HG03103 (cell line): ENCODE data around the gene MGA.

Source experiments
- ATAC-seq: cut with Tn5 transposase; IDR thresholded peaks from one replicate; pipeline ENCODE4 v1.9.1; 2021; ENCODE audit warnings: low read depth; ENCODE audit not compliant: unreplicated experiment

MGA gene

GRCh38 chr15:41804361-41804760 lies 144.2 kb downstream of the MGA start:
- no peak for ATAC-seq

DNA sequence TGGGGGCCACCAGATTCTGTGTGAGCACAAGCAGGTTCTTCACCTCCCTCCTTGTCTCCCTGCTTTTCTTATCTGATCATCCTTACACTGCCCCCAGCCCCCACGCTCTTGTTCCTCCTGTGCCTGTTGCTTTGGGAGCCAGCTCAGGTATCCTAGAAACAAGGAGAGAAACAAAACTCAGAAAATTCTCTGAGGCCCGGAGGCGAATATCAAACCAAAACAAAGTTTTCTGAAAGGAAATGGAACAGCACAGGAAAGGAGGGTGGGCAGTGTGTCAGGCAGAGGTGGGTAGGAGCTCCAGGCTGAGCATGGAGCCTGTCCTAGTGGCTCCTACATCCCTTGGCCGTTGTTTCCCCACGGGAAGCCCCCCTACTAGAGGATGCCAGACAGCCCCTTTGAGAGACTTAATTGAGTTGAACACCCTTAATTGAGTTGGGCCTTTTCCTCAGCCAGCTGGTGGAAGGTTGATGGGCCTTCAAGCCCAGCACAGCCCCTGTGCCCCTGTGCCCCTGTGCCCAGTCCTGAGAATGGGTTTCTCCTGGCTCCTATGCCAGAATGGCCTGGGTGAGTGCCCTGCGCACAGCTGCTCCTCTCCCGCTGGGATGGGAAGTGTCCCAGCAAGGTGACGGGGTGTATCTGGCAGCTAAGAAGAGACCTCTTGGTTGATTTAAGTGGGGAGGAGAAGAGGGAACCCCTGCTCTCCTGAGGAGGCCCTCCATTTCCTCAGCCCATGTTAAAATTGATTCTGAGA lies 144.9 kb downstream of the MGA start:
- no peak for ATAC-seq

DNA sequence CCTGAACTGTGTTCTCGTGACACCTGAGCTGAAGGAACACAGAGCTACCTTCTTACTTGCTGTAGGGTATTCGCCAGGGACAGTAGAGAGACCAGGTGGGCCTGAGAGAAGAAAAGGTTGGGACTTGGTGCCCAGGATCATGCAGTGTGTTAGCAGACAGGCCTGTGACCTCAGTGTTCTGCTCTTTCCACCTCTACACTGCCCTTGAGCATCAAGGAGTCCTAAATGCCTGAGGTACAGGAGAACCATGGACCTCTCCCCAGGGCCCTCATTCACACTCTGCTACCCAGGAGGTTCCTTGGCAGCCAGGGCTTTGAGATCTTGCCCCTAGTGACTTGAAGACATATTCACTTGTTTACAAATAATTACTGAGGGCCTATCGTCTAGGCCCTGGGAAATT lies 145.5 kb downstream of the MGA start:
- no peak for ATAC-seq

- no peak for ATAC-seq
Observed at GRCh38 chr15:41806291-41807181, 146.3 kb downstream of the MGA start.

DNA sequence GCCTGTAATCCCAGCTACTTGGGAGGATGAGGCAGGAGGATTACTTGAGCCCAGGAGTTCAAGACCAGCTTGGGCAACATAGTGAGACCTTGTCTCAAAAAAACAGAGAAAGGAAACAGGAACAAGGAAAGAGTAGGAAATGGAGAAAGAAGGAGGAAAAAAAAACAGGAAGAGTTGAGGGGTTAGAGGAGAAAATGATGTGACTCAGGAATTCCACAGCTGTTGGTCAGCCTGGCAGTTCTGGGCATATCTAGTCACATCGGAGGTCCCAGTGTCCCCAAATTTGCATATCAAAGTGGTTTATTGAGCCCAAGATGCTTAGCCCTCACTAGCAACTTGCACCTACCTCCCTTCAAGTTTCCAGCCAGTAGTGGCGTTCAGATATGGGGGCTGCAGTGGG lies 148.9 kb downstream of the MGA start:
- ATAC-seq, result no peak

DNA sequence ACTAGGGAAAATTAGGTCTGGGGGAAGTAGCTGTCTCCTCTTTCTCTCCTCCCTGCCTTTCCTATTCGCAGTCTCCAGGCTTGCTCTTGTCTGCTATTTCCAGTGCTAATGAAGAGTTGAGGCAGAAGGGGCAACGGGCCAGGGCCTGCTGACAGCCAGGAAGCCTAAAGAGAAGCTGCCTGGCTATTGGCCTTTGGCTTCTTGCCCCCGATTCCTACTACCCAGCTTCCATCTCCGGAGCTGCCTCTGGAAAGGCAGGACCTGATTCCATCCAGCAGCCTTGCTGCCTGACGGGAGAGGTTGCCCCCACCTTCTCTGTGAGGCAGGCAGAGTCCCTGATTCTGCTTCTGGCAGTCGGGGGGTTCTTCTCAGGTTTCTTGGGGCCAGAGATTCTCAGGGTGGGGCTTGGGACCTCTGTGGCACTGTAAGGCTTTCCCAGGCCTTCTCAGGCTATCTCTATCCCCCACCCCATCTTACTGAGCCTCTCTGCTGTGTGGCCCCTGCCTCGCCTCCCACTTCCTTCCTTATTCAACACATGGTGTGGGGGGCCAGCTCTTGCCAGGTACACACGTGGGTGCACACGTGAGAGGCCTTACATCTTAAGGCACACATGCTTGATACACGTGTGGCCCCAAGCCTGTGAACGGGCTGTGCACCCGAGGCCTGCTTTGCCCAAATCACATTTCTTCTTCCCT lies 149.5 kb downstream of the MGA start:
- no peak for ATAC-seq

GRCh38 chr15:41810651-41811431 lies 150.6 kb downstream of the MGA start:
- no peak for ATAC-seq

GRCh38 chr15:41811432-41812195 lies 151.4 kb downstream of the MGA start:
- no peak for ATAC-seq

GRCh38 chr15:41812820-41813375 lies 152.7 kb downstream of the MGA start:
- no peak for ATAC-seq

GRCh38 chr15:41813426-41813825 lies 153.2 kb downstream of the MGA start:
- no peak for ATAC-seq

GRCh38 chr15:41814534-41814933 lies 154.3 kb downstream of the MGA start:
- no peak for ATAC-seq

DNA sequence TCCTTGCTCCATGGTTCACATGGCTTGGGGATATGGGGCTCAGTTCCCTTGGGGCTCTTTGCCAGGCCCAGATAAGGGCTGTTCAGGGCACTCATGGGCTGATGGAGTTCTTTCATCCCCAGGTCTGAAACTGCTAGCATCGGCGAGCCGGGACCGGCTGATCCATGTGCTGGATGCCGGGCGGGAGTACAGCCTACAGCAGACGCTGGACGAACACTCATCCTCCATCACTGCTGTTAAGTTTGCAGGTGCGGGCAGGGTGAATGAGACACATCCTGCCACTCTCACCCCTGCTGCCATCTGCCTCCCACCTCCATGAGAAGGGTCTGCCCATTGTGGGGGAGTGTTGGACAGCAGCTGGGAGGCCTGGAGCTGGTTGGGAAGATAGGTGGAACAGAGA lies 156.6 kb downstream of the MGA start:
- ATAC-seq, result no peak

DNA sequence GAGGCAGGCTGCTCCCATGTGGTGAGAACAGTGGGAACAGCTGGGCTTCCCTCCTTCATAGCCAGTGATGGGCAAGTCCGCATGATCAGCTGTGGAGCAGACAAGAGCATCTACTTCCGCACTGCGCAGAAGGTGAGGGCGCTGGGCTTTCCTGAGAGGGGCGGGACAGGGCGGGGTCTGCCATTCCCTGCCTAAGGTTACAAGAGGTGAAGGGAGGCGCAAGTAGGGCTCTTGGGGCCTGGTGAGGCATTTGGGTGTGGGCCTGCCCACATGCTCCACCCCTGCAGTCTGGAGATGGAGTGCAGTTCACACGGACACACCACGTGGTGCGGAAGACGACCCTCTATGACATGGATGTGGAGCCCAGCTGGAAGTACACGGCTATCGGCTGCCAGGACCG lies 157.1 kb downstream of the MGA start:
- ATAC-seq, result no peak

DNA sequence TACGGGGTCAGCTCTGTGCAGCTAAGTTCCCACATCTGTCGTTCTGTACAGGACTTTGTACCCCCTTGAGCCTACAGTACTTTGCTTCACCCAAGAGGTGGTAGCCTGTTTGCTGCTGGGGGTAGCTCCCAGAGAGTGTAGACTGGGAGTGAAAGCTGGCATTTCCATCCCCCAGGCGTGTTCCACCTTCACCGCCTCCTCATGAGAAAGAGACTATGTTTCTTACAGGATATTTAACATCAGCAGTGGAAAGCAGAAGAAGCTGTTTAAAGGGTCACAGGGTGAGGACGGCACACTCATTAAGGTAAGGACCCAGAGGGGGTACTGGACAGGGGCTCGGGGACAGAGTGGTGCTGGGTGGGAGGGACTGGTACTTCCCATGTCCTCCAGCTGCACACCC lies 157.6 kb downstream of the MGA start:
- ATAC-seq, result no peak

DNA sequence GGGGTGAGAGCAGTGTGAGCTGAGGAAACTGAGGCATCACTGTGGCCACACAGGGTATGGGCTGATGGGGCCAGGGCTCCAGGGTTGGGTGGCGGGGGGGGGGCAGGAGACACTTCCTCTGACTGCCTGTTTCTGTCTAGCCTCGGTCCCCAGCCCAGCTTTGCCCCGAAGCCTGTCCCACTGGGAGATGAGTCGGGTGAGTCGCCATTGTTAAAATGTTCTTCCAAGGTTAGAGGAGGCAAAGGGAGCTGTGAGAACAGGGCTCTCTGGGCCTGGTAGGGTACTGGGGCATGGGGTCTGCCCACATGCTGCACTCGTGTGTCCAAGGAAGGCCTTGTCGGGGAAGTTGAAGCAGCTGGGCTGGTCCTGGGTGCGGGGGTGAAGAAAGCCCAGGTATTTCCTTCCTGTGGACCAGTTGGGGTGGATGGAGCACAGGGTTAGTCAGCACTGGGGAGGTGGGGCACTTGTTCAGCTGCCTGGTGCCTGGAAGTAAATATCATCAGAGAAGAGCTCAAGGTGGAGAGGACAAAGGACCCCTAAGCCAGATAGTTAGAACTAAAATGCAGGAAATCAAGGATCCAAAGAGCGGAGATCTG lies 159.3 kb downstream of the MGA start:
- no peak for ATAC-seq

- ATAC-seq, result no peak
Observed at GRCh38 chr15:41820791-41821423, 160.7 kb downstream of the MGA start.

DNA sequence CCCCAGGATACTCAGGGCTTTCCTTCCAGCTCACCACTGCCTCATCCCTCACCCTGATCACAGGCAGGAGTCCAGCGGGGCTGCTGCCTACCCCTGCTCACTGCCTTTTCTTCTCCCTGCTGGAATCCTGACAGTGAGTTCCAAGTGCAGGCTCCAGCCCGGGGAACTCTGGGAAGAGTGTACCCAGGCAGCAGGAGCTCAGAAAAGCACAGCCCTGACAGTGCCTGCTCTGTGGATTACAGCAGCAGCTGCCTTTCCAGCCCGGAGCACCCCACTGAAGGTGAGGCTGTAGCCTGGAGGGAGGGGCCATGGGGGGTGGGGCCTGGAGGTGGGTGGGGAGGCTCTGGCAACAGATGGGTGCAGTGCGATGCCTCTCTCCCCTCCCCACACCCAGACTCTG lies 161.6 kb downstream of the MGA start:
- ATAC-seq, result no peak

GRCh38 chr15:41822471-41822870 lies 162.3 kb downstream of the MGA start:
- ATAC-seq, result no peak
